GM12878 (cell line): Measurements from ENCODE around the gene EFNB2.

Experiments used
- MYC ChIP-seq: IDR thresholded peaks from 2 replicates; pipeline ENCODE4 v1.6.1; 2011; ENCODE audit warnings: mild to moderate bottlenecking, low read length, moderate library complexity, inconsistent platforms; ENCODE audit not compliant: insufficient read depth, insufficient replicate concordance, insufficient read length, severe bottlenecking
- TF ChIP-seq, protein P1 (sequence below), 3 experiments: IDR thresholded peaks in 2 of 3; conservative IDR thresholded peaks in 1 of 3; 2 replicates each; pipeline ENCODE4 v1.5.1; 2011; ENCODE audit warnings: low read depth in 3 of 3, low read length in 3 of 3, mild to moderate bottlenecking in 3 of 3, control low read depth in 2 of 3, moderate library complexity in 2 of 3, inconsistent platforms in 1 of 3, mixed read lengths in 1 of 3; ENCODE audit not compliant: control insufficient read depth in 2 of 3, insufficient read depth in 1 of 3; ENCODE audit errors: extremely low read depth in 1 of 3

DNA sequence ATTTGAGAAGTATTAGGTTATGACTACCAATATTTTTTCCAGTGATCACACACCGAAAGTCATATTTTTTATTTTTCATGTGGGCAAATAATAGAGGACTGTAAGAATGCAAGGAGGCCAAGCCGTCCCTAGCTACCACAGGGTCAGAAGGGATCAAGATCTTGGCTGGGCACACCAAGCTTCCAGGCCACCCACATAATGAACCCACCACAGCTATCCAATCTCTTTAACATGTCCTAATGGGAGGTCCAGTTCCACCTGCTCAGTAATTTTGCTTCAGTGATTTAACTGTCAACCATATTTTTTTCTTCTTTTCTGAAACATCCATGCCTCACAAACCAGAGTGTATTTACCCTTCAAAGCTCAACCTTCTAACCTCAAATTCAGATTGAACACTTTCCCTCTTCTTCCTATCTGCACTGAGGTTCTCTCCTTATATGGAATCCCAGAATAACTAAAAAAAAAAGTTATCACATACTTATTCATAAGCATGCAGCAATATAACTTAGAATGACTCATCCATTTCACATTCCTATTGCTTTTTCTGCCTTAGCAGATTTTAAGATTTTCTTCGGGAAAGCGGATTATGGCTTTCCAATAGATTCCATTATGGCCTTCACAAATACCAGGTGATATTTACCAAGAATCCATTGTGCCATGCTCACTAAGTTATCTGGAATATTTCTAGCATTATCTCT lies 20.3 kb upstream of the EFNB2 start:
- TF ChIP-seq, protein P1, sequence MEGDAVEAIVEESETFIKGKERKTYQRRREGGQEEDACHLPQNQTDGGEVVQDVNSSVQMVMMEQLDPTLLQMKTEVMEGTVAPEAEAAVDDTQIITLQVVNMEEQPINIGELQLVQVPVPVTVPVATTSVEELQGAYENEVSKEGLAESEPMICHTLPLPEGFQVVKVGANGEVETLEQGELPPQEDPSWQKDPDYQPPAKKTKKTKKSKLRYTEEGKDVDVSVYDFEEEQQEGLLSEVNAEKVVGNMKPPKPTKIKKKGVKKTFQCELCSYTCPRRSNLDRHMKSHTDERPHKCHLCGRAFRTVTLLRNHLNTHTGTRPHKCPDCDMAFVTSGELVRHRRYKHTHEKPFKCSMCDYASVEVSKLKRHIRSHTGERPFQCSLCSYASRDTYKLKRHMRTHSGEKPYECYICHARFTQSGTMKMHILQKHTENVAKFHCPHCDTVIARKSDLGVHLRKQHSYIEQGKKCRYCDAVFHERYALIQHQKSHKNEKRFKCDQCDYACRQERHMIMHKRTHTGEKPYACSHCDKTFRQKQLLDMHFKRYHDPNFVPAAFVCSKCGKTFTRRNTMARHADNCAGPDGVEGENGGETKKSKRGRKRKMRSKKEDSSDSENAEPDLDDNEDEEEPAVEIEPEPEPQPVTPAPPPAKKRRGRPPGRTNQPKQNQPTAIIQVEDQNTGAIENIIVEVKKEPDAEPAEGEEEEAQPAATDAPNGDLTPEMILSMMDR (IDR thresholded peaks at IDR 0.05 in 2 of 3, conservative IDR thresholded peaks at IDR 0.05 in 1 of 3; ENCODE audit: control insufficient read depth in 2 of 3, extremely low read depth in 1 of 3, insufficient read depth in 1 of 3, low read depth in 3 of 3, low read length in 3 of 3): no peak
- no peak for TF ChIP-seq MYC
